Right lobe of liver (tissue), 6 donors: Measurements from ENCODE around the gene USP14. TPM values are rescaled to one million over a fixed set of nuclear protein-coding genes. Genes with fewer than 3 reads are reported as not detected.
"Not testable (repeated sequence)": the region's sequence is repeated elsewhere in the genome, so short reads cannot be mapped to it uniquely, and the experiment has no call there.

Experiments
- ATAC-seq, 4 donors: fragments of 200-7000 bp; cut with Tn5 transposase; one replicate each; pipeline ENCODE4 v1.9.1; 2020; ENCODE audit warnings: mild to moderate bottlenecking in 4 of 4, moderate library complexity in 4 of 4
- DNase-seq, 3 donors: peaks; one replicate each; pipeline ENCODE4 v3.0.0-alpha.2; 2020
- H3K27ac ChIP-seq, 3 donors: fragments of 200-600 bp; one replicate each; pipeline ENCODE4 v1.8.0; 2022
- H3K27me3 ChIP-seq, 2 donors: fragments of 200-600 bp; one replicate each; pipeline ENCODE4 v1.8.0; 2022
- H3K36me3 ChIP-seq, 4 donors: fragments of 200-600 bp; sonication (generic) in 1 of 4; one replicate each; pipeline versions ENCODE4 v1.5.1 to v1.8.0; 2017 to 2022; ENCODE audit warnings: control low read depth in 1 of 4
- H3K4me1 ChIP-seq, 4 donors: fragments of 200-600 bp; sonication (generic) in 1 of 4; one replicate each; pipeline versions ENCODE4 v1.5.1 to v1.8.0; 2017 to 2022; ENCODE audit warnings: control low read depth in 1 of 4
- H3K4me3 ChIP-seq, 3 donors: fragments of 200-600 bp; one replicate each; pipeline ENCODE4 v1.8.0; 2022
- H3K9me3 ChIP-seq, 4 donors: fragments of 200-600 bp; sonication (generic) in 1 of 4; one replicate each; pipeline versions ENCODE4 v1.5.1 to v1.8.0; 2017 to 2022; ENCODE audit warnings: control low read depth in 1 of 4
- CTCF ChIP-seq, 4 donors: fragments of 200-600 bp in 3 of 4; fragments of 450-650 bp in 1 of 4; IDR thresholded peaks; one replicate each; pipeline versions ENCODE4 v1.5.1 to v1.8.0; 2016 to 2022; ENCODE audit warnings: antibody characterized with exemption in 4 of 4, mild to moderate bottlenecking in 2 of 4
- POLR2A ChIP-seq: fragments of 450-650 bp; IDR thresholded peaks from one replicate; pipeline ENCODE4 v1.6.1; 2017; ENCODE audit warnings: antibody characterized with exemption, mild to moderate bottlenecking
- WGBS: methylation state at CpG from one replicate; pipeline ENCODE4 v1.1.6; 2018; ENCODE audit warnings: low coverage, low lambda C conversion rate; ENCODE audit not compliant: insufficient coverage; ENCODE audit errors: missing lambda C conversion rate; 5-methylcytosine and 5-hydroxymethylcytosine counted together
- intact Hi-C, 2 donors: fragments of 100-400 bp; cut with DNase I; formaldehyde crosslinking; loops; one replicate each; pipeline versions ENCODE4 v1.11.2 to v1.14.1; 2022
- total RNA-seq, 6 experiments: library from RNA; depleted of rRNA in 2 of 6; stranded (reverse); fragments of >200 nt in 2 of 6; fragmentation: NEBNext Ultra II Directional in 3 of 6; extraction: Animal tissue kit (Norgen Biotek cat#: 25700) in 3 of 6; gene quantifications; one replicate each; pipeline versions ENCODE4 v1.1.0 to v1.2.4, GENCODE V29; 2016 to 2023
- donor health status: DM: no; HTN: yes; CAD: no.
- donor health status: DM: no; HTN: no; CAD: no.
- donor health status: DM: no; HTN: no; CAD: no.
- donor health status: DM: no; HTN: yes; CAD: no.
- donor health status: DM: no; HTN: yes; CAD: no.

USP14 gene
- total RNA-seq, 6 experiments from 2014 or later = 19.6 to 28.5 (median 24.5) TPM

GRCh38 chr18:137327-137726 is 21.0 kb upstream of the USP14 start:
- Histone ChIP-seq H3K27me3 (no peaks in the 10 kb centered on the region), H3K27ac (no peak overlapping the region), H3K4me3 (no peak overlapping the region), H3K36me3 (no peaks in the 10 kb centered on the region), H3K9me3 (no peaks in the 10 kb centered on the region), H3K4me1 (no peaks in the 10 kb centered on the region)
- ATAC-seq (no peak), DNase-seq (no peak)
- WGBS = 64% methylated on average over 5 of the region's 5 CpGs
- intact Hi-C loops = no loop called here
- TF ChIP-seq POLR2A = no peak

GRCh38 chr18:140670-141266 is 17.6 kb upstream of the USP14 start:
- no peaks in the 10 kb centered on the region for H3K4me1 ChIP-seq
- H3K36me3 ChIP-seq = no peaks in the 10 kb centered on the region
- H3K27ac ChIP-seq = no peak overlapping the region
- intact Hi-C loops = no loop called here
- no peaks in the 10 kb centered on the region for H3K9me3 ChIP-seq
- H3K4me3 ChIP-seq = no peak overlapping the region
- WGBS = 54% methylated on average over 5 of the region's 7 CpGs
- TF ChIP-seq POLR2A = no peak
- TF ChIP-seq CTCF (IDR thresholded peaks at IDR 0.05) = no peak
- ATAC-seq = no peak
- no peaks in the 10 kb centered on the region for H3K27me3 ChIP-seq
- DNase-seq = no peak

GRCh38 chr18:142624-143296 is 15.6 kb upstream of the USP14 start:
- H3K4me1 ChIP-seq, H3K27me3 ChIP-seq, DNase-seq, ATAC-seq, intact Hi-C loops, H3K27ac ChIP-seq, H3K9me3 ChIP-seq, H3K36me3 ChIP-seq, H3K4me3 ChIP-seq: not testable (repeated sequence)
- WGBS = 71% methylated on average over 7 of the region's 7 CpGs

- H3K27me3 ChIP-seq = no peaks in the 10 kb centered on the region
- H3K36me3 ChIP-seq = no peaks in the 10 kb centered on the region
- ATAC-seq (no peak), DNase-seq (no peak)
- intact Hi-C loops = no loop called here
- 66% methylated on average over 6 of the region's 6 CpGs for WGBS
- no peaks in the 10 kb centered on the region for H3K9me3 ChIP-seq
- no peak for TF ChIP-seq CTCF (IDR thresholded peaks at IDR 0.05)
- no peak for TF ChIP-seq POLR2A
- no peak overlapping the region for H3K4me3 ChIP-seq
- H3K27ac ChIP-seq = no peak overlapping the region
- no peaks in the 10 kb centered on the region for H3K4me1 ChIP-seq
These were observed 9.5 kb upstream of the USP14 start for GRCh38 chr18:148841-149240.

- WGBS = 78% methylated on average over 6 of the region's 7 CpGs
- intact Hi-C loops = no loop called here
These were observed 4.2 kb upstream of the USP14 start for GRCh38 chr18:154151-154550.

More at GRCh38 chr18:154151-154550, 4.2 kb upstream of the USP14 start:
- DNase-seq = no peak
- no peak overlapping the region for H3K4me3 ChIP-seq
- no peaks in the 10 kb centered on the region for H3K27me3 ChIP-seq
- no peak for ATAC-seq
- no peak overlapping the region for H3K27ac ChIP-seq
- TF ChIP-seq POLR2A = no peak
- TF ChIP-seq CTCF (IDR thresholded peaks at IDR 0.05) = no peak
- H3K36me3 ChIP-seq = no peaks in the 10 kb centered on the region
- H3K9me3 ChIP-seq = no peaks in the 10 kb centered on the region
- H3K4me1 ChIP-seq = no peaks in the 10 kb centered on the region
